ENCODE data around the gene NUP210. TPM values are rescaled to one million over a fixed set of nuclear protein-coding genes. Genes with fewer than 3 reads are reported as not detected.
A peak's percentile ranks its signal among the peaks of the same experiment; 100 is the strongest.

The NUP210 gene
- total and polyA plus RNA-seq, 2 experiments from 2014 or later: 13.8 to 73.9 TPM

DNA sequence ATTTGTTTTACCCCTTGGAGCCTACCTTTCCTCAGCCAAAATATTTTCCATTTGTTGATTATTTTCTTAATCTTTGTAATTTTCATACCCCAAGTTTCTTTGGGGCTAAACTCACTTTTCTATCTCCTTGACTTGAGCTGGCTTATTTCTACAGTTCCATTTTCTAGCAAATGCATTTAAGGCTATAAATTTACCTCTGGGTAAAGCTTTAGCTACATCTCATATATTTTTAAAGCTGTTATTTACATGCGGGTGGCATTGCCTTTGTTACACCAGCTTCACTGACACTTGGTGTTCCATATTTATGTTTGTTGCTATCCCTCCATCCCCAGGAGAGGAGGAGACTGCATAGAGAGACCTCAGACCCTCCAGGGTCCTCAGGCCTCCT lies 136.3 kb downstream of the NUP210 start:
- Mint-ChIP-seq H3K4me3 (peak overlapping the region; percentile 76), H3K9me3 (peaks cover 20% of the 10 kb centered on the region), H3K27me3 (ENCODE audit: insufficient read depth, low read depth, poor library complexity) (peaks cover 30% of the 10 kb centered on the region), H3K36me3 (ENCODE audit: low read depth) (peaks cover 13% of the 10 kb centered on the region), H3K27ac (no peak overlapping the region), H3K4me1 (peaks cover 14% of the 10 kb centered on the region)
- Histone ChIP-seq H3K79me2 (replicated peaks; ENCODE audit: insufficient read depth) (no peaks in the 10 kb centered on the region), H3F3A (replicated peaks; ENCODE audit: low read depth) (no peaks in the 10 kb centered on the region), H2AFZ (no peak overlapping the region), H3K36me3 (ENCODE audit: insufficient read depth) (no peaks in the 10 kb centered on the region), H4K20me1 (replicated peaks; ENCODE audit: insufficient read depth) (no peaks in the 10 kb centered on the region), H3K9me2 (ENCODE audit: insufficient read depth) (no peaks in the 10 kb centered on the region), H3K27me3 (ENCODE audit: insufficient read depth) (peaks cover 29% of the 10 kb centered on the region), H3K4me2 (no peak overlapping the region), H3K4me1 (ENCODE audit: insufficient read depth) (peaks cover 5% of the 10 kb centered on the region), H3K27ac (ENCODE audit: low read depth) (no peak overlapping the region), H3K4me3 (no peak overlapping the region)
- DNase-seq (ENCODE audit: low spot score) (no peak), ATAC-seq (no peak)
- TF ChIP-seq ZNF331 (CRISPR knock-in tag; IDR thresholded peaks at IDR 0.05; ENCODE audit: low read depth): no peak
- TF ChIP-seq NANOG (IDR thresholded peaks at IDR 0.05; ENCODE audit: borderline replicate concordance): no peak
- TF ChIP-seq, protein P1, sequence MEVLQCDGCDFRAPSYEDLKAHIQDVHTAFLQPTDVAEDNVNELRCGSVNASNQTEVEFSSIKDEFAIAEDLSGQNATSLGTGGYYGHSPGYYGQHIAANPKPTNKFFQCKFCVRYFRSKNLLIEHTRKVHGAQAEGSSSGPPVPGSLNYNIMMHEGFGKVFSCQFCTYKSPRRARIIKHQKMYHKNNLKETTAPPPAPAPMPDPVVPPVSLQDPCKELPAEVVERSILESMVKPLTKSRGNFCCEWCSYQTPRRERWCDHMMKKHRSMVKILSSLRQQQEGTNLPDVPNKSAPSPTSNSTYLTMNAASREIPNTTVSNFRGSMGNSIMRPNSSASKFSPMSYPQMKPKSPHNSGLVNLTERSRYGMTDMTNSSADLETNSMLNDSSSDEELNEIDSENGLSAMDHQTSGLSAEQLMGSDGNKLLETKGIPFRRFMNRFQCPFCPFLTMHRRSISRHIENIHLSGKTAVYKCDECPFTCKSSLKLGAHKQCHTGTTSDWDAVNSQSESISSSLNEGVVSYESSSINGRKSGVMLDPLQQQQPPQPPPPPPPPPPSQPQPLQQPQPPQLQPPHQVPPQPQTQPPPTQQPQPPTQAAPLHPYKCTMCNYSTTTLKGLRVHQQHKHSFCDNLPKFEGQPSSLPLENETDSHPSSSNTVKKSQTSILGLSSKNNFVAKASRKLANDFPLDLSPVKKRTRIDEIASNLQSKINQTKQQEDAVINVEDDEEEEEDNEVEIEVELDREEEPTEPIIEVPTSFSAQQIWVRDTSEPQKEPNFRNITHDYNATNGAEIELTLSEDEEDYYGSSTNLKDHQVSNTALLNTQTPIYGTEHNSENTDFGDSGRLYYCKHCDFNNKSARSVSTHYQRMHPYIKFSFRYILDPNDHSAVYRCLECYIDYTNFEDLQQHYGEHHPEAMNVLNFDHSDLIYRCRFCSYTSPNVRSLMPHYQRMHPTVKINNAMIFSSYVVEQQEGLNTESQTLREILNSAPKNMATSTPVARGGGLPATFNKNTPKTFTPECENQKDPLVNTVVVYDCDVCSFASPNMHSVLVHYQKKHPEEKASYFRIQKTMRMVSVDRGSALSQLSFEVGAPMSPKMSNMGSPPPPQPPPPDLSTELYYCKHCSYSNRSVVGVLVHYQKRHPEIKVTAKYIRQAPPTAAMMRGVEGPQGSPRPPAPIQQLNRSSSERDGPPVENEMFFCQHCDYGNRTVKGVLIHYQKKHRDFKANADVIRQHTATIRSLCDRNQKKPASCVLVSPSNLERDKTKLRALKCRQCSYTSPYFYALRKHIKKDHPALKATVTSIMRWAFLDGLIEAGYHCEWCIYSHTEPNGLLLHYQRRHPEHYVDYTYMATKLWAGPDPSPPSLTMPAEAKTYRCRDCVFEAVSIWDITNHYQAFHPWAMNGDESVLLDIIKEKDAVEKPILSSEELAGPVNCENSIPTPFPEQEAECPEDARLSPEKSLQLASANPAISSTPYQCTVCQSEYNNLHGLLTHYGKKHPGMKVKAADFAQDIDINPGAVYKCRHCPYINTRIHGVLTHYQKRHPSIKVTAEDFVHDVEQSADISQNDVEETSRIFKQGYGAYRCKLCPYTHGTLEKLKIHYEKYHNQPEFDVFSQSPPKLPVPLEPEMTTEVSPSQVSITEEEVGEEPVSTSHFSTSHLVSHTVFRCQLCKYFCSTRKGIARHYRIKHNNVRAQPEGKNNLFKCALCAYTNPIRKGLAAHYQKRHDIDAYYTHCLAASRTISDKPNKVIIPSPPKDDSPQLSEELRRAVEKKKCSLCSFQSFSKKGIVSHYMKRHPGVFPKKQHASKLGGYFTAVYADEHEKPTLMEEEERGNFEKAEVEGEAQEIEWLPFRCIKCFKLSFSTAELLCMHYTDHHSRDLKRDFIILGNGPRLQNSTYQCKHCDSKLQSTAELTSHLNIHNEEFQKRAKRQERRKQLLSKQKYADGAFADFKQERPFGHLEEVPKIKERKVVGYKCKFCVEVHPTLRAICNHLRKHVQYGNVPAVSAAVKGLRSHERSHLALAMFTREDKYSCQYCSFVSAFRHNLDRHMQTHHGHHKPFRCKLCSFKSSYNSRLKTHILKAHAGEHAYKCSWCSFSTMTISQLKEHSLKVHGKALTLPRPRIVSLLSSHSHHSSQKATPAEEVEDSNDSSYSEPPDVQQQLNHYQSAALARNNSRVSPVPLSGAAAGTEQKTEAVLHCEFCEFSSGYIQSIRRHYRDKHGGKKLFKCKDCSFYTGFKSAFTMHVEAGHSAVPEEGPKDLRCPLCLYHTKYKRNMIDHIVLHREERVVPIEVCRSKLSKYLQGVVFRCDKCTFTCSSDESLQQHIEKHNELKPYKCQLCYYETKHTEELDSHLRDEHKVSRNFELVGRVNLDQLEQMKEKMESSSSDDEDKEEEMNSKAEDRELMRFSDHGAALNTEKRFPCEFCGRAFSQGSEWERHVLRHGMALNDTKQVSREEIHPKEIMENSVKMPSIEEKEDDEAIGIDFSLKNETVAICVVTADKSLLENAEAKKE (CRISPR knock-in tag; IDR thresholded peaks at IDR 0.05): no peak
- TF ChIP-seq, protein P2, sequence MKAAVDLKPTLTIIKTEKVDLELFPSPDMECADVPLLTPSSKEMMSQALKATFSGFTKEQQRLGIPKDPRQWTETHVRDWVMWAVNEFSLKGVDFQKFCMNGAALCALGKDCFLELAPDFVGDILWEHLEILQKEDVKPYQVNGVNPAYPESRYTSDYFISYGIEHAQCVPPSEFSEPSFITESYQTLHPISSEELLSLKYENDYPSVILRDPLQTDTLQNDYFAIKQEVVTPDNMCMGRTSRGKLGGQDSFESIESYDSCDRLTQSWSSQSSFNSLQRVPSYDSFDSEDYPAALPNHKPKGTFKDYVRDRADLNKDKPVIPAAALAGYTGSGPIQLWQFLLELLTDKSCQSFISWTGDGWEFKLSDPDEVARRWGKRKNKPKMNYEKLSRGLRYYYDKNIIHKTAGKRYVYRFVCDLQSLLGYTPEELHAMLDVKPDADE (IDR thresholded peaks at IDR 0.05): no peak
- TF ChIP-seq, protein P3, sequence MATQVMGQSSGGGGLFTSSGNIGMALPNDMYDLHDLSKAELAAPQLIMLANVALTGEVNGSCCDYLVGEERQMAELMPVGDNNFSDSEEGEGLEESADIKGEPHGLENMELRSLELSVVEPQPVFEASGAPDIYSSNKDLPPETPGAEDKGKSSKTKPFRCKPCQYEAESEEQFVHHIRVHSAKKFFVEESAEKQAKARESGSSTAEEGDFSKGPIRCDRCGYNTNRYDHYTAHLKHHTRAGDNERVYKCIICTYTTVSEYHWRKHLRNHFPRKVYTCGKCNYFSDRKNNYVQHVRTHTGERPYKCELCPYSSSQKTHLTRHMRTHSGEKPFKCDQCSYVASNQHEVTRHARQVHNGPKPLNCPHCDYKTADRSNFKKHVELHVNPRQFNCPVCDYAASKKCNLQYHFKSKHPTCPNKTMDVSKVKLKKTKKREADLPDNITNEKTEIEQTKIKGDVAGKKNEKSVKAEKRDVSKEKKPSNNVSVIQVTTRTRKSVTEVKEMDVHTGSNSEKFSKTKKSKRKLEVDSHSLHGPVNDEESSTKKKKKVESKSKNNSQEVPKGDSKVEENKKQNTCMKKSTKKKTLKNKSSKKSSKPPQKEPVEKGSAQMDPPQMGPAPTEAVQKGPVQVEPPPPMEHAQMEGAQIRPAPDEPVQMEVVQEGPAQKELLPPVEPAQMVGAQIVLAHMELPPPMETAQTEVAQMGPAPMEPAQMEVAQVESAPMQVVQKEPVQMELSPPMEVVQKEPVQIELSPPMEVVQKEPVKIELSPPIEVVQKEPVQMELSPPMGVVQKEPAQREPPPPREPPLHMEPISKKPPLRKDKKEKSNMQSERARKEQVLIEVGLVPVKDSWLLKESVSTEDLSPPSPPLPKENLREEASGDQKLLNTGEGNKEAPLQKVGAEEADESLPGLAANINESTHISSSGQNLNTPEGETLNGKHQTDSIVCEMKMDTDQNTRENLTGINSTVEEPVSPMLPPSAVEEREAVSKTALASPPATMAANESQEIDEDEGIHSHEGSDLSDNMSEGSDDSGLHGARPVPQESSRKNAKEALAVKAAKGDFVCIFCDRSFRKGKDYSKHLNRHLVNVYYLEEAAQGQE (IDR thresholded peaks at IDR 0.05; ENCODE audit: unreplicated experiment): no peak
- TF ChIP-seq, protein P4, sequence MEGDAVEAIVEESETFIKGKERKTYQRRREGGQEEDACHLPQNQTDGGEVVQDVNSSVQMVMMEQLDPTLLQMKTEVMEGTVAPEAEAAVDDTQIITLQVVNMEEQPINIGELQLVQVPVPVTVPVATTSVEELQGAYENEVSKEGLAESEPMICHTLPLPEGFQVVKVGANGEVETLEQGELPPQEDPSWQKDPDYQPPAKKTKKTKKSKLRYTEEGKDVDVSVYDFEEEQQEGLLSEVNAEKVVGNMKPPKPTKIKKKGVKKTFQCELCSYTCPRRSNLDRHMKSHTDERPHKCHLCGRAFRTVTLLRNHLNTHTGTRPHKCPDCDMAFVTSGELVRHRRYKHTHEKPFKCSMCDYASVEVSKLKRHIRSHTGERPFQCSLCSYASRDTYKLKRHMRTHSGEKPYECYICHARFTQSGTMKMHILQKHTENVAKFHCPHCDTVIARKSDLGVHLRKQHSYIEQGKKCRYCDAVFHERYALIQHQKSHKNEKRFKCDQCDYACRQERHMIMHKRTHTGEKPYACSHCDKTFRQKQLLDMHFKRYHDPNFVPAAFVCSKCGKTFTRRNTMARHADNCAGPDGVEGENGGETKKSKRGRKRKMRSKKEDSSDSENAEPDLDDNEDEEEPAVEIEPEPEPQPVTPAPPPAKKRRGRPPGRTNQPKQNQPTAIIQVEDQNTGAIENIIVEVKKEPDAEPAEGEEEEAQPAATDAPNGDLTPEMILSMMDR (conservative IDR thresholded peaks at IDR 0.05; ENCODE audit: low read depth in 2 of 2): no peak
- no peak for TF ChIP-seq CREB1 (CRISPR knock-in tag; IDR thresholded peaks at IDR 0.05; ENCODE audit: low read depth)
- TF ChIP-seq EZH2phosphoT487 (IDR thresholded peaks at IDR 0.05; ENCODE audit: unreplicated experiment): no peak

All from GM23338 (cell line).